Measurements from ENCODE around the gene CNTNAP4.

The CNTNAP4 gene

DNA sequence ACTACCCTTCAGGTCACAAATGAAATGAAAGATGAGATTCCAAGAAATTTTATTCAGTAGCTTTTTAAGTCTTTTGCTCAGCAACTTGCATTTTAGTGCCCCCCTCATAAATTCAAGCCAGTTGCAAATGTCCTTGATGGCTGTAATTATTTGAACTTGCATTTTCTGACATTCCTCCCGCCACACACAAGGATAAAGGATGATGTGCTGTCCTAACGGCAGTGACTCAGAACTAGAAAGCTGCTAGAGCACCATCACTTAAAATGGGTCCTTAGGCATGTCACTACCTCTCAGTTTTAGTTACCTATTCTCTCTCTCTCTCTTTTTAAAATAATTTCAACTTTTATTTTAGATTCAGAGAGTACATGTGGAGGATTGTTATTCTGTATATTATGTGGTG is 306.7 kb downstream of the CNTNAP4 start:
- no peak for DNase-seq (ENCODE audit: low spot score)

DNA sequence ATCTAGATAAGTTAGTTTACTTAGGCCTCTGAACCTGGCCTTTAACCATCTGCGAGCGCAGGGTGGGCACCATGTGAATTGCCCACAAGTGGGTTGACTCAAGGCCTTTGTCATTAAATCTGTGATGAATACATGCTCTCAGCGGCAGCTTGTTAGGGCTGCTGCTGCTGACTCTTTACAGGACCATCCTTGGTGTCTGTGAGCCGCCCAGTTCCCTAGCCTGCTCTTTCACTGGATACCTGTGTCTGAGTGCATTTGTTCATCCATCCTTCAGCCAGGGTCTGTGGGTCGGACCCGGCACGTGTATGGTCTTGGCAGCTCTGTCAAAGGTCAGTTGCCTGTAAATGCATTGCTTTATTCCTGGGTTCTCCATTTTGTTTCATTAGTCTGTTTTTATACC is 321.3 kb downstream of the CNTNAP4 start:
- no peak for DNase-seq (ENCODE audit: low spot score)

DNA sequence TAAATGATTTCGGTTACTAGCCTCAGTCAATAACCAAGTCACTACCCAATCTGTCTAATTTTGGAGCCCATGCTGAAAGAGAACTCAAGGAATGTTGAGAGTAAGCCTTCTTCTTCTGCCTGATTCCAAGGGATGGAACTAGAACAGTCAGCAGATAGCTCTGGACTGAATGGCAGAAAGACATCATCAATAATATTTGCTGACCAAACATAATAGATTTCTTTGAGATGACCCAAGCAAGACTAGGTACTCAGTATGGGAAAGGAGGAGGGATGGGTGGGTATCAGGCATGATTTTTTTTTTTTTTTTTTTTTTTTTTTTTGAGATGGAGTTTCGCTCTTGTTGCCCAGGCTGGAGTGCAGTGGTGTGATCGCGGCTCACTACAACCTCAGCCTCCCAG is 330.1 kb downstream of the CNTNAP4 start:
- DNase-seq (ENCODE audit: low spot score), result no peak

All from ecto neural progenitor cell (in vitro differentiated cells).